Loucy (cell line): ENCODE data around the gene ENDOG.
A peak's percentile ranks its signal among the peaks of the same experiment; 100 is the strongest.

ENCODE experiments used
- H2AFZ ChIP-seq: fragments of 200-600 bp; sonication (generic); 2 replicates; pipeline ENCODE4 v1.6.0; 2016; ENCODE audit warnings: antibody characterized with exemption, mild to moderate bottlenecking, low read length, moderate library complexity
- H3F3A ChIP-seq: fragments of 200-600 bp; 2 replicates; pipeline ENCODE4 v1.6.0; 2016; ENCODE audit warnings: antibody characterized with exemption, low read depth, mild to moderate bottlenecking
- H3K27me3 ChIP-seq: fragments of 200-600 bp; sonication (generic); 2 replicates; pipeline ENCODE4 v1.6.1; 2014; ENCODE audit warnings: low read length, mild to moderate bottlenecking; ENCODE audit not compliant: insufficient read depth, poor library complexity, severe bottlenecking
- H3K36me3 ChIP-seq: fragments of 200-600 bp; sonication (generic); 2 replicates; pipeline ENCODE4 v1.6.1; 2016; ENCODE audit warnings: low read length; ENCODE audit not compliant: insufficient read depth
- H3K4me1 ChIP-seq: fragments of 200-600 bp; sonication (generic); 2 replicates; pipeline ENCODE4 v1.5.1; 2014; ENCODE audit warnings: low read length, mild to moderate bottlenecking; ENCODE audit not compliant: insufficient read depth, poor library complexity, severe bottlenecking
- H3K4me2 ChIP-seq: fragments of 200-600 bp; sonication (generic); 2 replicates; pipeline ENCODE4 v1.6.0; 2014; ENCODE audit warnings: antibody characterized with exemption, low read length, low read depth, mild to moderate bottlenecking; ENCODE audit not compliant: poor library complexity, severe bottlenecking
- H3K4me3 ChIP-seq: fragments of 200-600 bp; sonication (generic); 2 replicates; pipeline ENCODE4 v1.5.1; 2014; ENCODE audit warnings: low read length, mild to moderate bottlenecking, mixed read lengths; ENCODE audit not compliant: poor library complexity, severe bottlenecking
- H3K79me2 ChIP-seq: fragments of 200-600 bp; sonication (generic); 2 replicates; pipeline ENCODE4 v1.6.1; 2014; ENCODE audit warnings: low read length; ENCODE audit not compliant: insufficient read depth
- H3K9ac ChIP-seq: fragments of 200-600 bp; sonication (generic); 2 replicates; pipeline ENCODE4 v1.6.0; 2014; ENCODE audit warnings: mild to moderate bottlenecking, low read depth, low read length, moderate library complexity; ENCODE audit not compliant: poor library complexity, severe bottlenecking
- H3K9me2 ChIP-seq: fragments of 200-600 bp; sonication (generic); replicated peaks from 2 replicates; pipeline ENCODE4 v1.6.1; 2016; ENCODE audit warnings: low read depth, low read length, mixed read lengths
- H3K9me3 ChIP-seq: fragments of 200-600 bp; sonication (generic); 2 replicates; pipeline ENCODE4 v1.6.1; 2014; ENCODE audit warnings: mild to moderate bottlenecking, antibody characterized with exemption, low read length, low read depth; ENCODE audit not compliant: insufficient read depth
- H4K20me1 ChIP-seq: fragments of 200-600 bp; sonication (generic); 2 replicates; pipeline ENCODE4 v1.6.0; 2014; ENCODE audit warnings: antibody characterized with exemption, low read length, mild to moderate bottlenecking; ENCODE audit not compliant: insufficient read depth, poor library complexity, severe bottlenecking
- CTCF ChIP-seq: fragments of 200-600 bp; sonication (generic); conservative IDR thresholded peaks from 2 replicates; pipeline ENCODE4 v1.5.1; 2014; ENCODE audit warnings: mild to moderate bottlenecking, antibody characterized with exemption, low read length
- EZH2phosphoT487 ChIP-seq: fragments of 200-600 bp; IDR thresholded peaks from 2 replicates; pipeline ENCODE4 v1.6.1; 2018; ENCODE audit warnings: antibody characterized with exemption, mild to moderate bottlenecking, moderate library complexity, borderline replicate concordance

ENDOG gene

GRCh38 chr9:128788445-128788844, 29.9 kb upstream of the ENDOG start:
- no peaks in the 10 kb centered on the region for H3K9me3 ChIP-seq
- no peak overlapping the region for H2AFZ ChIP-seq
- no peaks in the 10 kb centered on the region for H3F3A ChIP-seq
- H3K4me1 ChIP-seq, result peaks cover 6% of the 10 kb centered on the region
- H3K36me3 ChIP-seq, result peaks cover 5% of the 10 kb centered on the region; the same call in 1 of the 2 replicates
- TF ChIP-seq CTCF, result no peak
- H3K27me3 ChIP-seq, result no peaks in the 10 kb centered on the region
- H4K20me1 ChIP-seq, result no peaks in the 10 kb centered on the region
- H3K4me2 ChIP-seq, result peak overlapping the region; percentile 80
- no peaks in the 10 kb centered on the region for H3K9me2 ChIP-seq
- peak overlapping the region; percentile 81 for H3K9ac ChIP-seq
- H3K79me2 ChIP-seq, result peaks cover 18% of the 10 kb centered on the region; the same call in 1 of the 2 replicates
- H3K4me3 ChIP-seq, result peak overlapping the region; percentile 96

- TF ChIP-seq EZH2phosphoT487, result no peak
- TF ChIP-seq CTCF, result no peak
- Histone ChIP-seq H3K9ac (no peak overlapping the region), H3F3A (no peaks in the 10 kb centered on the region), H2AFZ (no peak overlapping the region), H3K4me2 (no peak overlapping the region), H3K9me2 (no peaks in the 10 kb centered on the region), H3K4me3 (no peak overlapping the region), H3K9me3 (no peaks in the 10 kb centered on the region), H3K79me2 (peaks cover 18% of the 10 kb centered on the region; the same call in 1 of the 2 replicates), H3K27me3 (no peaks in the 10 kb centered on the region), H3K36me3 (peaks cover 5% of the 10 kb centered on the region; the same call in 1 of the 2 replicates), H3K4me1 (peaks cover 6% of the 10 kb centered on the region), H4K20me1 (no peaks in the 10 kb centered on the region)
Observed at GRCh38 chr9:128790536-128790935, 27.8 kb upstream of the ENDOG start.

GRCh38 chr9:128792134-128792533, 26.2 kb upstream of the ENDOG start:
- no peaks in the 10 kb centered on the region for H3K27me3 ChIP-seq
- no peaks in the 10 kb centered on the region for H3F3A ChIP-seq
- peaks cover 18% of the 10 kb centered on the region; the same call in 1 of the 2 replicates for H3K79me2 ChIP-seq
- no peak overlapping the region for H3K9ac ChIP-seq
- TF ChIP-seq EZH2phosphoT487 (no peak), CTCF (no peak)
- H2AFZ ChIP-seq, result no peak overlapping the region
- H3K4me3 ChIP-seq, result no peak overlapping the region
- no peaks in the 10 kb centered on the region for H3K9me2 ChIP-seq
- H3K9me3 ChIP-seq, result no peaks in the 10 kb centered on the region
- H4K20me1 ChIP-seq, result no peaks in the 10 kb centered on the region
- H3K36me3 ChIP-seq, result peaks cover 5% of the 10 kb centered on the region; the same call in 1 of the 2 replicates
- H3K4me1 ChIP-seq, result peaks cover 4% of the 10 kb centered on the region
- H3K4me2 ChIP-seq, result no peak overlapping the region
